Hematopoietic multipotent progenitor cell treated with erythropoietin and hydrocortisone succinate and interleukin-3 and kit ligand, for 4 days (in vitro differentiated cells): Measurements from ENCODE around the gene TULP1.

Experiments
- DNase-seq: peaks from one replicate; pipeline ENCODE4 v3.0.0-alpha.2; 2015

The TULP1 gene

GRCh38 chr6:35481226-35481625 lies 31.5 kb downstream of the TULP1 start:
- DNase-seq, result no peak

- no peak for DNase-seq
Observed at GRCh38 chr6:35480176-35480575, 32.5 kb downstream of the TULP1 start.

- no peak for DNase-seq
Observed at GRCh38 chr6:35478259-35478658, 34.4 kb downstream of the TULP1 start.

- DNase-seq, result no peak
Observed at GRCh38 chr6:35477551-35478179, 35.0 kb downstream of the TULP1 start.

- no peak for DNase-seq
Observed at GRCh38 chr6:35477028-35477427, 35.7 kb downstream of the TULP1 start.

GRCh38 chr6:35476004-35476403 lies 36.7 kb downstream of the TULP1 start:
- DNase-seq, result no peak

GRCh38 chr6:35475573-35475972 lies 37.1 kb downstream of the TULP1 start:
- DNase-seq, result no peak

- no peak for DNase-seq
Observed at GRCh38 chr6:35474942-35475570, 37.6 kb downstream of the TULP1 start.

- DNase-seq, result no peak
Observed at GRCh38 chr6:35474131-35474941, 38.4 kb downstream of the TULP1 start.

- no peak for DNase-seq
Observed at GRCh38 chr6:35473850-35474130, 38.9 kb downstream of the TULP1 start.

GRCh38 chr6:35473075-35473849 lies 39.4 kb downstream of the TULP1 start:
- DNase-seq, result no peak

- DNase-seq, result no peak
Observed at GRCh38 chr6:35471836-35472345, 40.8 kb downstream of the TULP1 start.

- no peak for DNase-seq
Observed at GRCh38 chr6:35470663-35471120, 42.0 kb downstream of the TULP1 start.

- DNase-seq, result no peak
Observed at GRCh38 chr6:35469751-35470662, 42.7 kb downstream of the TULP1 start.

- DNase-seq, result no peak
Observed at GRCh38 chr6:35468980-35469750, 43.5 kb downstream of the TULP1 start.

GRCh38 chr6:35468181-35468979 lies 44.3 kb downstream of the TULP1 start, which contains the start of gene RPL10A:
TSS of gene RPL10A (plus strand) at chr6:35468401. CDS start at chr6:35468435, 34 bp downstream.
- DNase-seq, result peak; percentile 99

GRCh38 chr6:35465646-35466045 lies 47.0 kb downstream of the TULP1 start:
- no peak for DNase-seq

- DNase-seq, result no peak
Observed at GRCh38 chr6:35463292-35463691, 49.4 kb downstream of the TULP1 start.

GRCh38 chr6:35461270-35461669 lies 51.4 kb downstream of the TULP1 start:
- no peak for DNase-seq

GRCh38 chr6:35457907-35458306 lies 54.8 kb downstream of the TULP1 start:
- no peak for DNase-seq
